Activated gamma-delta T cell treated with Interleukin-2 at 50 U/mL for 16 hours (primary cell): ENCODE measurements around the gene PIAS2.
"Not testable (repeated sequence)": the region's sequence is repeated elsewhere in the genome, so short reads cannot be mapped to it uniquely, and the experiment has no call there.

Experiments
- DNase-seq: peaks from one replicate; pipeline ENCODE4 v3.0.0-alpha.2; 2020

Gene PIAS2

DNA sequence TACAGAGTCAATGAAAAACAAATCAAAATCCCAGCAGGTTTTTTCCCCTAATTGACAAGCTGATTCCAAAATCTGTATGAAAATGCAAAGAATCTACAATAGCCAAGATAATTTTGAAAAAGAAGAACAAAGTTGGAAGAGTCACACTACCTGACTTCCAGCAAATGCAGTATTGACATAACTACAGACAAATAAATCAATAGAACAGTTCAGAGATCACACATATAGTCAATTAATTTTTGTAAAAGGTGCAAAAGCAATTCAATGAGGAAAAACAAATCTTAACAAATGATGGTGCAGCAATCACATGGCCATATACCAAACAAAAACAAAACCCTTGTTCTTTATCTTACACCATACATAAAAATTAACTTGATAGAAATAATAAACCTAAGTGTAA lies 85.9 kb downstream of the PIAS2 start:
- no peak for DNase-seq

DNA sequence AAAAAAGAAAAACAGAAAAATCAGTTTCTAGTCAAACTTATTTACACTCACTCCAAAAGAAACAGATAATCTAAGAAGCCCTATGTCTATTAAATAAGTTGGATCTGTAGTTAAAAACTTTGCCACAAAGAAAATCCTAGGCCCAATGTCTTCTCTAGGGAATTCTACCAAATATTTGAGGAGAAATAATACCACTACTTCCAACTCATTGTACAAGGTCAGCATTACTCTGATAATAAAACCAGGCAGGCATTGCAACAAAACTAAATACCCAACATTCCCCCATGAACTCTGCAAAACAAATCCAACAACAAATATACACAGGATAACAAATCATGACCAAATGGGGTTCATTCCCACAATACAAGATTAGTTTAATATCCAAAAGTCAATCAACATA lies 86.7 kb downstream of the PIAS2 start:
- no peak for DNase-seq

DNA sequence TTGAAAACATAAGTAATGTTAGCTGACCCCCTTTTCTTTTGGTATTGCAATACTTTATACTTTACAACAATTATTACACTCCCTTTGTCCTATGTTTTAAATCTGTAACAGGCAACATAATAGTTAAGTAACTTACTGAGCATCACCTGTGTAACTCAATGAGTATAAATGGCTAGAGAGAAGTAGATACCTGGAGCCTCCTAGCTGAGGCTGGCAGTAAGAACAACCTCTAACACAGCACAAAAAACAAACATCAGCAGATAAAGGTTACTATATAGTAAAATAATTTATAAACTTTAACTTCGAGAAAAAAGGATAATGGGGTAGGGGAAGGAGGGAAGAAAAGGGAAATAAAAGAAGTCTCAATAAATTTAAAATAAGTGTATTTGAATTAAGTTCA lies 87.4 kb downstream of the PIAS2 start:
- DNase-seq = no peak

DNA sequence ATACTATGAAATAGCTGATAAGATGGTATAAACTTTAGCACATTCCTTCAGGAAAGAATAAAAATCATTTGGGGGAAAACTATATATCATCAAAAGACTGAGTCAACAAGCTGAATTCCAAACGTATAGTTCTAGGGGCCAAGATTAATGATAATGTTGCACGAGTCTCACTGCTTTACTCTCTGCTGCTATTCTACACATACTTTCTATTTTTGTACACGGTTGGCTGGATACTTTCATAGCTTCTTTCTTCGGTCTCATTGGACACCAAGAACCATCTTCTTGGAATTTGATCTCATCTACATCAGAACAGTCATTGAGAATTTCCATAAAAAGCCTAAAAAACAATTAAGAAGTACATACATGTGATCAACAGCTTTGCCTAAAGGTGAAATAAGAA lies 87.8 kb downstream of the PIAS2 start:
- DNase-seq = no peak

DNA sequence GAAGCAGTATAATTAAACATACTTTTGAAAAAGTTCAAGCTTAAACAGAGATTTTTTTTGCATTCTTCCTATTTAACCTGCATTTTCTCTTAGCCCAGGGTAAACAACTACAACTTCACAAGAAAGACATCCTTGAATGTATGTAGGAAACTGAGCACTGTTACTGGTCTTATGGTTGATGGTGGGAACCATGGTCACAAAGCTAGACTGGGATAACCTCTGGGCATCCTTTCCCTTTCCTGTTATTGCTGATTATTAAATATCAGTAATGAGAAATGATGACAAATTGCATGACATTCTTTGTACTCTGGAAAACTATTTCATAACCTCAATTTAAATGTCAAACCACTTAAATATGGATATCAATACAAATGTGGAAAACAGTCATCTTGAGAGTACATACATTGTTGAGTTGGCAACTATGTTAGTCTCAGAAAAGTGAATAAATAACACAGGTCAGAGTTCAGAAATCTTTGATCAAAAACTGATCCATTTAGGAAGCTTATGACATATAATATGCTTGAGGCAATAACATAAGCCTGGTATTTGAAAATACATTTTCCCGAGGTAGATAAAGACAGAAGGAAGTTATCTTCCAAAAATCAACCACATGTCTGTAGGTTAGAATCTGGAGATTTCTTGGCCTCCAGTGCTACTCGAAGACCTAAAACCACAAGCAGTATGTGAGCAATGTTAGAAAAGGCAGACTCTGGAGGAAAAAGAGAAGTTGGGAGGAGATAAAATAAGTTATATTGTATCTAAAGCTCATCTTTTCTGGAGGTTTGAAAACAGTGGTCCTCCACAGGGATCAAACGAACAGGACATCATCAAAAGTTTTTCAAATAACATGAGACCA lies 95.2 kb downstream of the PIAS2 start:
- DNase-seq = no peak

DNA sequence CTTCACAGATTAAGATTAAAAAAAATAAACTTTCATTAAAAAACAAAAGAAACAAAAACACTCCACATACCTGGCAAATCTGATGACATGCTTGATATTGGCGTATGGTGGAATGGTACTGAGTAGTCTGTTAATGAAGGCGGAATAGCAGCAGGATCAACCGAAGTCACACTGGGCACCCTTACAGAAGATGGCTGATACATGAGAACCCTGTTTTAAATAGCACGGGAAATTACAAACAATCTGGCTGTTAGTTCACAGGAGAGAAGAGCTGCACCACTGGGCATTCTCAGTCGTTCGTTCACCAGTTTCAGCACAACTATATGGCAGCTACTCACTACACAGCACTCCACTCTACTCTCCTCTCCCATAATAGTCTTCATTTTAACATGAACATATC lies 96.4 kb downstream of the PIAS2 start:
- DNase-seq = no peak

DNA sequence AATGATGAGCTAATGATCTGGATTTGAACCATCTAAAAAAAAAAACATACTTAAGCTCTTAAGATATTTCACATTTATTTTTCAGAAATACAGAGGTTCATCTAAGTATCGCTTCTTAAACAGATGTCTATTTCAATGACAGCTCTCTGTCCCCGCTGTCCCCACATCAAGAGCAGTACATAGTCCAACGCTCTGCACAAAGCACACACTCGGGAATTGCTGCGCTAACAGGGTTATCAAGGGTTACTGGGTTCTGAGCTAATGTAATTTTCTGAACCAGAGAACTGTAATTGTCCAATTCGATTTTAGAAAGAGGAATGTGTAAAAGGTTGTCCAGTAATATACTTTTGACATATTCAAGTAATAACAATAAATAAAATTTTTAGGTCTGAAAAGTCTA lies 101.6 kb downstream of the PIAS2 start:
- DNase-seq = no peak

DNA sequence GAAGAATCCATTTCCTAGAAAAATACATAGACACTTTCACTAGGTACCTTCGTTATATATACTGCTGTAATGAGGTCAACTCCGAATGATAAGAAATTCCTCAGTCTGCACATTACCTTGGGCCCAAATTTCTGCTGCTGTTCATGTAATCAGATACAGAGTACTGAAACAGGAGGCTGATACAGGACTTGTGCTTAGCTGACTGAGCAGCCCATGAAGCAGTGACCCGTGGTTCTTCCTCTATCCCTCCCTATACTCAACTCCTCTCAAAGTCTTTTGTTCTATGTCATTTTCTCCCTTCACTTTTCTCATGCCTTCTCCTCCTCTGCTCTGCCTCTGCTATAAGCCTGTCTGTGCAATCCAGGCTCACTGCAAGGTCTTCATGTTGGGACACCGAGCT lies 102.9 kb downstream of the PIAS2 start:
- DNase-seq = no peak

DNA sequence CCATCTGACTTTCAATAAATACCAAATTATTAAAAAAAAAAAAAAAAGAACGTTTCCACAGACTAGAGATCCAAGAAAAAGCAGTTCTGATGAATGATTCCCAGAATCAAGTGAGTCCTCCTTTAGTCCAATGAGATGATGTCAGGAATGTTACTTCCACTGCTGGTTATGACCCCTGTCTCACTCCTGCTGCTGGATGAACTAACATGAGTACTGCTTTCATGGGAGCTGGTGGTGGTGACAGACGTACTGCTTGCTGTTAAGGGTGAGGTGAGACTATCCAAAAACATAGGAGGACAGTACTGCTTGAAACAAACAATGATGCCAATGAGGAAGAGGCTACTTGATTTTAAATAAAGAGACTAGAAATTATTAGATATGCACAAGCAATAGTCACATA lies 105.0 kb downstream of the PIAS2 start:
- DNase-seq = no peak

DNA sequence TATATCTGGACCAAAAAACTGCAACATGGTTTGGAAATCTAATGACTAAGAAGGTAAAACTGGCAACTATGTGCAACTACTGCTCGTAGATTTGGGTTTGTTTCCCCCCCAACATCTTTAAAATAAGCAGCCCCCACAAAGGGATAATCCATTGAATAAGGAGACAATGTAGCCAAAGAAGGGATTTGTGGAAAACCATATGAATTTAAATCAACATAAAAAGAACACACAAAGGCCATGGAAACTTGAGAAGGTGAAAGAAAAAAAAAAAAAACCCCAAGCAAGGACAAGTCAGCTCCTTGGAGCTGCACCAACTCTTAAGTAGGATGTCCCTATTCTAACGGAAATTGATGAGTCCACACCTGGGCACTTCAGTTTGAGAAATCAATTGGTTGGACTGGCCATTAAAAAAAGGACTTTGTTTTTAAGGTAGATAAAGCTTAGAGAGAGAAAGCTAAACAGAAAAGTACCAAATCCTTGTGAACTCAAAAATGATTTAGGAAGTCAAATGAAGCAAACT lies 106.8 kb downstream of the PIAS2 start:
- no peak for DNase-seq

DNA sequence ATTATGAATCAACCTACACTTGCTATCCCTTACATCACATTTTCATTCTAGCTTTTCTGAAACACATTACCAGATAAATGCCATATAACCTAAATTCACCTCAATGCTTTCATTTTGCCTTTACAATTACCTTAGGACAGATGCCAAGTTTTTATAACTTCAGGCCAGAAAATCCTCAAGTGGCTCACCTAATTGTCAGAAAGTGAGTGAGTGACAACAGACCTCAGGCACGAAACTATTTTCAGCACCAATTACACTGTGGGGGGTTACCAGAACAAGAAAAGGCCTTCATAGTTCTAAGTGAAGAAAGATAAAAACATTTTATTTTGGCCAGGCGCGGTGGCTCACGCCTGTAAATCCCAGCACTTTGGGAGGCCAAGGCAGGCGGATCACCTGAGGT lies 108.2 kb downstream of the PIAS2 start:
- no peak for DNase-seq

DNA sequence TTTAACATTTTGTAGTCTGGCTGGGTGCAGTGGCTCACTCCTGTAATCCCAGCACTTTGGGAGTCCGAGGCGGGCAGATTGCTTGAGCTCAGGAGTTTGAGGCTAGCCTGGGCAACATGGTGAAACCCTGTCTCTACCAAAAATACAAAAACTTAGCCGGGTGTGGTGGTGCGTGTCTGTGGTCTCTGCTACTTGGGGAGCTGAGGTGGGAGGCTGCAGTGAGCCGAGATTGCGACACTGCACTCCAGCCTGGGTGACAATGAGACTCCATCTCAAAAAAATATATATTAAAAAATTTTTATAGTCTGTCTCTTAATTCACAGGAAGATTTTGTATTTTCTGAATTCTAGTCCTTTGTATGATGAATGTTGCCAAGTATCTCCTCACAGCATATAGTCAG lies 121.4 kb downstream of the PIAS2 start:
- not testable (repeated sequence) for DNase-seq

DNA sequence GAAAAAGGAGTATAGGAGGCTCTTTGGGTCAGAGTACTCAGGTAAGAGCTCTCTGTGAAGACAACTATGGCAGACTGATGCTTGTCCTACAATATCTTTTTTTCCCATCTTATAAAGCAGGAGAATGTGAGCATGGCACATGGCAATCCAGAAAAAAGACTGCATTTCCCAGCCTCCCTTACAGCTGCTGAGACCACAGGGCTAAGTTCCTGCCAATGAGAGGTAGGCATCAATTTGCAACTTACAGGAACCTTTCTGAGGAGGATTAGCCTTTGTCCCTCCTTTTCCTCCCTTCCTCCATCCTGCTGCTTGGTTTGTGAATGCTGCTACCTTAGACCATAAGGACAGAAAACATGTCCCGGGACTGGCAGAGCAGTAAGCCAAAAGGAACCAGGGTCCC lies 122.7 kb downstream of the PIAS2 start:
- no peak for DNase-seq

DNA sequence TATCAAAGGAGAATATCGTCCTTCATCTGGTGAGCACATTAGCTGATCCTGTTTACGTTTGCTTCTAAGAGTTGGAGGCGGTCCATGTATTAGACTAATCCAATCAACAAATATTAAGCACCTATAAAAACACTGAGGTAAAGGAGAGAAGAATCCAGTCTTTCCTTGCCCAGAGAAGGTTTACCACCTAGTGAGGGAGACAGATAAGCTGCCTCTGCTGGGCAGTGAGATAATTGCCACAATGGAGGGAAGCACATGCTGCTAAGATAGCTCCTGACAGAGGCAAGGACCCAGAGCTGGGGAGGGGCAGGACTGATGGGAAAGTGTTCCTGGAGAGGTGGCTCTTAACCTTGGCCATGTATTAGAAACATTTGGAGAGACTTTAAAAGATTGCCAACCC lies 123.7 kb downstream of the PIAS2 start:
- no peak for DNase-seq

DNA sequence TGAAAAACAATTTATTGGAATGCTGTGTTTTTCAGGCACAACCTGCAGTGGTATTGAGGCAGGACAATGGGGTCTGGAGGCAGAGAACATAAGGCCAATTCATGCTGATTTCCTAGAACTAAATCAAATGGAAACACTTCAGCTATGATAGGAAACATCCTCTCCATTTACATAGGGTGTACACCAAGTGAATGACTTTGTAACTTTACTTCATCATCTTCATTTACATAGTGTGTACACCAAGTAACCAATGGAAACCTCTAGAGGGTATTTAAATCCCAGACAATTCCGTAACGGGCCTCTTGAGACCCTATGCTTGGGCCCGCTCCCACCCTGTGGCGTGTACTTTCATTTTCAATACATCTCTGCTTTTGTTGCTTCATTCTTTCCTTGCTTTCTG lies 128.2 kb downstream of the PIAS2 start:
- no peak for DNase-seq

DNA sequence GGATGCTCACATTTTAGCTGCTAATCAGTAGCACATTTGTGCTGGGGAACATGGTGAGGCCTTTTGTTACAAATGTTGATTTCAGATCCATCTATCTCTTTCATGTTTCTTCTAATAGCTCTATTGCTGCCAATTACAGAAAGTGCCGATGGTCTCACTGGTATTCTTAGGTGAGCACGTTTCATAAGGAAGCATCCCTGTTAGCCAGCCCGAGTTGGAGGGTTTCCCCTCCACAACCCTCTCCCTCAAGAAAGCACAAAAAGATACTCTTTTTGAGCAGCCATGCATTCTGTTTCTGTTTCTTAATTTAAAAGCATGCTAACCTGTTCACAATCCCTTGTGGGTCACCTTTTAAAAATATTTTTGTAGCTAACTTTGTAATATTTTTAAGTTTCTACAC lies 129.6 kb downstream of the PIAS2 start:
- DNase-seq = no peak

DNA sequence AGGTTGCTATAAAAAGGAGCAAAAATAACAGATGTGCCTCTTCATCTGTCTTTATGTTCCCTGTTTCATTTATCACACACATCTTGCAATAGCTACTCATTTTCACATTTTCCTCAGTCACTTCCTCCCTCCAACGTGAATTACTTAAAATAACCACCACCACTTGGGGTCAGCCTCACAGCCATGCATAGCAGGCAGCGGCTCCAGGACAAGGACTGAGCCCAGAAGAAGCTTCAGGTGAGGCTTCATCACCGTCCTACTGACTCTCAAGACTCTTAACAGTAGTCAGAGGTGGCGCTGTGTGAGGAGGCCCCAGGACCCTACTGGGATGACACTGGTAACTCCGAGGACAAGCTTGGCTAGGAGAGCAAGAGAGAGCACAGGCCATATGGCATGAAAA lies 144.9 kb downstream of the PIAS2 start:
- DNase-seq = no peak

DNA sequence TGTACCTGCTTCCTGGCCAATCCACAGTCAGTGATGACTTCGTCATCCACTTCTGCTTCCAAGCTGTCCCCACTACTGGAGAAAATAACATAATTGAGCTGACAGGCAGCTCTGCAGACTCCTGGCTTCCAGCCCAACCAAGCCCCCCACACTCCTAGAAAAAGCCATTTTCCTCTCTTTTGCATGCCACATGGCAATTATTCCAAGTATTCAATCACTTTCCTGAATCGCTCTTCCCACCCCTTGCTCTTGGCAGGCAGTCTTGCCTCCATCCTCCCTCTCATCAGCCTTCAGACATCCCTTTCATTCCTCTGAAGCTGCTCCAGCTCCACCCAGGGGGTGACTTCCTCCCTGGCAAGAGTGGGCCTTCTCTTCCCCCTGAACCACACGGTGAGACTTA lies 146.2 kb downstream of the PIAS2 start:
- DNase-seq = no peak

DNA sequence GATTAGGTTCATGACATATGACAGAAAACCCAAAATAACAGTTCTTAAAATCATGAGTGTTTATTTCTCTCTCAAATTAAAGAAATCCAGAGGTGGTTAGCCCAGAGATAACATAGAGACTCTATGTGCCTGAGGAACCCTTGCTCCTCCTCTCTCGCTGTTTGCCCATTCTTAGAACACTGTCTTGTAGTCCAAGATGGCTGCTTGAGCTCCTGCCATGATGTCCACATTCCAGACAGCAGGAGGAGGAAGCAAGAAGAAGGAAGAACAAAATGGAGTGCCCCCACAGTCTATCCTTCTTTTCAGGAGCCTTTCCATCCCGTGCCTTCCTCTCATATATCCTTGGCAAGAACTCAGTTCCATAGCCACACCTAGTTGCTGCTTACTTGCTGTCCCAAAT lies 146.6 kb downstream of the PIAS2 start:
- no peak for DNase-seq

DNA sequence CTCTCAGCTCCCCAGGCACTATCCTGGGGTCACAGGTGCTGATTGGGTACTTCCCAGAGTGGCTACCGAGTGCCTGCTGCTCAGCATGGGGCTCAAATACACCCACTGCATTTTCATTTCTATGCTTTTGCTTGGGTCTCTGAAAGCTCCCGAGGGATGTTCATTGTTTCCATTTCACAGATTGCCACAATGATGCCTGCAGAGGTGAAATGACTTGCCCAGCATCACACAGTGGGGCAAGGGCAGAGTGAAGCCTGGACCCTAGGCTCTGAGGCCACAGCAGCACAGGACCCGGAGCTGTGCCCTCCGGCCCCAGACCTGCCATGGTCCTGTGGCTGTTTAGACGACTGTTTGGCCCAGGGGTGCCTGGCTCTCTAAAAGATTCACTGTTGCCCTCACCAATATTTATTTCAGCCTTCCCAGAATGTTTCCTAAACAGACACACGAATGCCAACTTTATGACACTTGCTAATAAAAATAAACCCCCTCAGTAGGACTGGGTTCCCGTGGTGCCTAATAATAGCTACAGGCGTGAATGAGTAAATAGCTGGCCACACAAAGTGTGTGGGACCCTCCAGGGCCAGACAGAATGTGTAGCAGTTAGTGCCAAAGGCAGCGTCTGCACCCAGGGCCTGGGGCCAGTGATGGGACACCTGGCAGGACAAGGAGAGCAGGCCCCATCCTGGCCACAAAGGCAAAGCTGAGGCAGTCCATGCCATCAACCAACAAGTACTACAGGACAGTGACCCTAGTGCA lies 149.0 kb downstream of the PIAS2 start:
- no peak for DNase-seq

DNA sequence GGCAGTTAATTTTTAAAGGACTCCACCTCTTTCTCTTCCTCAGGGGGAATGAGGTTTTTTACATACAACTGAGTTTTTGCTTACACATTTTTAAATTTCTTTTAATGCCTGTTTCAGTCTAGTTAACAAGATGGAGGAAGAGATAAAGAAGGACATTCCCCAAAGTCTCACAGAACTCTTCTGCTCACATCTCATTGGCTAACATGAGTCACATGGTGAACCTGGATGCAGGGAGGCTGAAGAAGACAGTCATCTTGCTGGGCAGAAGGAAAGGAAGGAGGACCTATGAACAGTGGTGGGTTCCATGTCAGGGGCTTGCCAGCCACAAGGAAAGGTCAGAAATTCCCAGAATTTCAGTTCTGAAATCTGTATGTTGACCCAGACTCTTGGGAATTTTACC lies 150.1 kb downstream of the PIAS2 start:
- no peak for DNase-seq

DNA sequence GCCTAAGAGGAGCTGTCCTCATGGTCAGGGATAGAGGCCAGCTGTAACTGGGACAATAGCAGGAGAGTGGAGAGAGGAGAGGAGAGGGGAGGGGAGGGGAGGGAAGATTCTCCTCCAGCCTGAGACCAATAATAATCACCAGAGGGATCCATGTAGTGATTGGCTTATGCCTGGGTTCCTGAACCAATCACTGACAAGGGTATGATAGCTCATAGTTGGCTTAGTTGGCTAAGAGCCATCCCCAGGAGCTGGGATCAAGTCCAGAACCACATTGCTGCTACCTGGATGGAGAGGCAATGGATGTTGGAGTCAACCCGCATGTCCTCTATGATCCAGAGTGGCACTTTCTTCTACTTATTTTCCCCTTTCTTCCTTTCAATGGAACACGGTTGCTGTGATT lies 152.7 kb downstream of the PIAS2 start:
- no peak for DNase-seq

DNA sequence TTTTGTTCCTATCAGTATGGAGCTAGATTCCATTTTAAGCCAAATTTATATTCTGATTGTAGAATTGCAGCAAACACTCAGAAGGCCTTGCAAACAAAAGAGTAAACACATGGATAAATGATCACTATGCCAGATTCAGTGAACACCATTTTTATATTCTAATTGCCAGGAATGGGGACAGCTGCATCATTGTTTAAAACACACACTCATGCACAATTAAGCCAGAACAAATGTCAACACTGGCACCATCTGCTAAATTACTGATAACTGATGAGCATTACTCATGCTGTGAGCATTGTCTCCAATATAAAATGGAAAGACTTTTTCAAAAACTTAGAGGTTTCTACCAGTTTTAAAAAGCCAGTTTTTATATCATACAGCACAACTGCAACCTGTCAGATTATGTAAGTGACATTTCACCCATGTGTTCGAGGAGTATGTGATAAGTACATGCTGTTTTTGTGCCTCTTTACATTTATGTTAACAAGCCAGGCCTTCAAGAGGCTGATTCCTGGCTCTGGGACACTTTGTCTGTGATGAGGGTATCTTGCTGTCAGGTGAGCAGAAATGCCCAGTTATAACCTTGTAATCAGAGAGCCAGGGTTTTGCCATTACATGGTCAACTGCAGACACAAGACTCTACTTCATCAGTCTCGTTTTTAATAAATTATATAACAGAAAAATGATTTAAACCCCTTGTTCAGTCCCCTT lies 156.1 kb downstream of the PIAS2 start:
- DNase-seq = no peak

DNA sequence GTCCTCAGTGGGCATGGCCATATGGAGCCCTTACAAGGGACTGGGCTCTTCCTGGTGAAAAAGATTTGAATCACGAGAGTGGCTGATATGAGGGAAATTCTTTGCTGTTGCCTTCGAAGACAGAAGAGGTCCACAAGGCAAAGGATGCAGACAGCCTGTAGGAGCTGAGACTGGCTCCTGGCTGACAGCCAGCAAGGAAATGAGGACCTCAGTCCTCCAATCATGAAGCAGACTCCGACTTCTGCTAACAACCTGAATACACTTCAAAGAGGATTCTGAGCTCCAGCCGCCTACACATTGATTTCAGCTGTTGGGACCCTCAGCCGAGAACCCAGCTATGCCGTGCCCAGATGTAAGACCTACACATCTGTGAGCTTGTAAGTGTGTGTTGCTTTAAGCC lies 157.4 kb downstream of the PIAS2 start:
- DNase-seq = no peak
